Smooth muscle cell (in vitro differentiated cells): ENCODE measurements around the gene FBXL19. TPM values are rescaled to one million over a fixed set of nuclear protein-coding genes. Genes with fewer than 3 reads are reported as not detected.

Experiments
- DNase-seq: peaks from one replicate; lab custom pipeline; 2025; ENCODE audit not compliant: unreplicated experiment; lab: John Stamatoyannopoulos, UW
- H2AFZ ChIP-seq: fragments of 200-600 bp; sonication (generic); 2 replicates; pipeline ENCODE4 v1.6.0; 2016; ENCODE audit warnings: antibody characterized with exemption, low read depth, mild to moderate bottlenecking
- H3F3A ChIP-seq: fragments of 200-600 bp; sonication (generic); 2 replicates; pipeline ENCODE4 v1.6.0; 2017; ENCODE audit warnings: antibody characterized with exemption, low read depth
- H3K27ac ChIP-seq: fragments of 200-600 bp; sonication (generic); 2 replicates; pipeline ENCODE4 v1.5.1; 2016; ENCODE audit warnings: low read depth, mild to moderate bottlenecking
- H3K27me3 ChIP-seq: fragments of 200-600 bp; sonication (generic); 2 replicates; pipeline ENCODE4 v1.6.1; 2016; ENCODE audit warnings: low read depth, mild to moderate bottlenecking
- H3K36me3 ChIP-seq: fragments of 200-600 bp; sonication (generic); 2 replicates; pipeline ENCODE4 v1.5.1; 2016; ENCODE audit warnings: low read depth
- H3K4me1 ChIP-seq: fragments of 200-600 bp; sonication (generic); 2 replicates; pipeline ENCODE4 v1.5.1; 2016; ENCODE audit warnings: low read depth
- H3K4me2 ChIP-seq: fragments of 200-600 bp; sonication (generic); 2 replicates; pipeline ENCODE4 v1.6.0; 2016; ENCODE audit warnings: mild to moderate bottlenecking
- H3K4me3 ChIP-seq: fragments of 200-600 bp; sonication (generic); 2 replicates; pipeline ENCODE4 v1.5.1; 2016; ENCODE audit warnings: mild to moderate bottlenecking
- H3K79me2 ChIP-seq: fragments of 200-600 bp; sonication (generic); 2 replicates; pipeline ENCODE4 v1.6.0; 2016; ENCODE audit warnings: low read depth, mild to moderate bottlenecking
- H3K9ac ChIP-seq: fragments of 200-600 bp; sonication (generic); 2 replicates; pipeline ENCODE4 v1.6.0; 2016; ENCODE audit warnings: low read depth
- H3K9me3 ChIP-seq: fragments of 200-600 bp; sonication (generic); replicated peaks from 2 replicates; pipeline ENCODE4 v1.5.1; 2016; ENCODE audit warnings: low read depth
- H4K20me1 ChIP-seq: fragments of 200-600 bp; sonication (generic); 2 replicates; pipeline ENCODE4 v1.6.0; 2016; ENCODE audit warnings: low read depth
- CTCF ChIP-seq: fragments of 200-600 bp; sonication (generic); IDR thresholded peaks from 2 replicates; pipeline ENCODE4 v1.5.1; 2017; ENCODE audit warnings: borderline replicate concordance, mild to moderate bottlenecking, antibody characterized with exemption; ENCODE audit not compliant: insufficient read depth, poor library complexity, severe bottlenecking
- WGBS: methylation state at CpG from one replicate; pipeline ENCODE4 v1.1.7; 2016; ENCODE audit warnings: low lambda C conversion rate; 5-methylcytosine and 5-hydroxymethylcytosine counted together
- polyA plus RNA-seq: library from polyadenylated mRNA; unstranded; fragments of >200 nt; fragmentation: Nextera tagmentation; extraction: Ambion mirVana; gene quantifications from 2 replicates; pipeline ENCODE4 v1.2.1, GENCODE V29; 2016
- total RNA-seq: library from RNA; depleted of rRNA; stranded (reverse); fragments of >200 nt; gene quantifications from 2 replicates; pipeline ENCODE4 v1.2.3, GENCODE V29; 2014

The FBXL19 gene
- total and polyA plus RNA-seq, 2 experiments from 2014 or later = 1.3 to 4.5 TPM

GRCh38 chr16:30921459-30921747 lies 2.0 kb upstream of the FBXL19 start:
- no peaks in the 10 kb centered on the region for H3K9me3 ChIP-seq
- no peak overlapping the region for H3K9ac ChIP-seq
- H3K4me3 ChIP-seq = peak overlapping the region; percentile 62
- peaks cover 10% of the 10 kb centered on the region for H3K4me1 ChIP-seq
- peak overlapping the region; percentile 83 for H3K27ac ChIP-seq
- 38% methylated on average over 6 of the region's 6 CpGs for WGBS
- H2AFZ ChIP-seq = no peak overlapping the region
- no peak for DNase-seq
- H3F3A ChIP-seq = no peaks in the 10 kb centered on the region
- H3K27me3 ChIP-seq = no peaks in the 10 kb centered on the region
- H4K20me1 ChIP-seq = peaks cover 12% of the 10 kb centered on the region
- peak overlapping the region; percentile 86 for H3K4me2 ChIP-seq
- H3K36me3 ChIP-seq = no peaks in the 10 kb centered on the region
- no peak for TF ChIP-seq CTCF
- H3K79me2 ChIP-seq = peaks cover 3% of the 10 kb centered on the region

GRCh38 chr16:30921748-30922419 lies 1.5 kb upstream of the FBXL19 start:
- peak; percentile 82 for TF ChIP-seq CTCF
- H3K4me2 ChIP-seq = peak overlapping the region; percentile 86
- peak overlapping the region; percentile 83 for H3K27ac ChIP-seq
- no peaks in the 10 kb centered on the region for H3K27me3 ChIP-seq
- H4K20me1 ChIP-seq = peaks cover 12% of the 10 kb centered on the region
- no peaks in the 10 kb centered on the region for H3F3A ChIP-seq
- peak overlapping the region; percentile 50 for H2AFZ ChIP-seq
- H3K79me2 ChIP-seq = peaks cover 3% of the 10 kb centered on the region
- H3K4me1 ChIP-seq = peaks cover 10% of the 10 kb centered on the region
- H3K9me3 ChIP-seq = no peaks in the 10 kb centered on the region
- peak overlapping the region; percentile 38 for H3K9ac ChIP-seq
- WGBS = 1% methylated on average over 36 of the region's 37 CpGs
- no peaks in the 10 kb centered on the region for H3K36me3 ChIP-seq
- DNase-seq = peak; percentile 94
- H3K4me3 ChIP-seq = peak overlapping the region; percentile 62

- Histone ChIP-seq H3K27ac (peak overlapping the region; percentile 94), H3K4me2 (peak overlapping the region; percentile 86), H3K27me3 (no peaks in the 10 kb centered on the region), H2AFZ (peak overlapping the region; percentile 93), H3K36me3 (no peaks in the 10 kb centered on the region), H3K79me2 (peaks cover 3% of the 10 kb centered on the region), H3K4me3 (peak overlapping the region; percentile 89), H3F3A (no peaks in the 10 kb centered on the region), H4K20me1 (peaks cover 12% of the 10 kb centered on the region), H3K9ac (peak overlapping the region; percentile 93), H3K9me3 (no peaks in the 10 kb centered on the region), H3K4me1 (peaks cover 10% of the 10 kb centered on the region)
- DNase-seq = peak; percentile 98
- TF ChIP-seq CTCF = no peak
- WGBS = under 1% methylated on average over 42 of the region's 42 CpGs
Observed at GRCh38 chr16:30922420-30922959, 882 bp upstream of the FBXL19 start.
